Muscle of leg (tissue), 11 donors: ENCODE results near the gene GRID1. TPM values are rescaled to one million over a fixed set of nuclear protein-coding genes. Genes with fewer than 3 reads are reported as not detected.

ENCODE experiments used
- DNase-seq: peaks from one replicate; pipeline ENCODE4 v3.0.0; 2013
- H3K27ac ChIP-seq: one replicate; pipeline ENCODE4 v1.5.1; 2013; ENCODE audit warnings: mild to moderate bottlenecking, low read length, control low read depth
- H3K27me3 ChIP-seq: one replicate; pipeline ENCODE4 v1.6.1; 2013; ENCODE audit warnings: low read length; ENCODE audit not compliant: control insufficient read depth, insufficient read depth
- H3K36me3 ChIP-seq: one replicate; pipeline ENCODE4 v1.6.1; 2013; ENCODE audit warnings: low read length; ENCODE audit not compliant: control insufficient read depth, insufficient read depth
- H3K4me1 ChIP-seq: one replicate; pipeline ENCODE4 v1.6.1; 2013; ENCODE audit warnings: low read length; ENCODE audit not compliant: control insufficient read depth, insufficient read depth
- H3K4me3 ChIP-seq: one replicate; pipeline ENCODE4 v1.5.1; 2013; ENCODE audit warnings: low read length, control low read depth
- H3K9me3 ChIP-seq: replicated peaks from 2 replicates; pipeline ENCODE4 v1.6.1; 2013; ENCODE audit warnings: low read depth, low read length; ENCODE audit not compliant: control insufficient read depth
- WGBS: methylation state at CpG from one replicate; pipeline ENCODE4 v1.1.5; 2013; ENCODE audit warnings: missing lambda C conversion rate; ENCODE audit not compliant: insufficient coverage; 5-methylcytosine and 5-hydroxymethylcytosine counted together
- polyA plus RNA-seq, 8 donors: library from polyadenylated mRNA; unstranded; fragments of 120-200 nt; gene quantifications; one replicate each; pipeline versions ENCODE4 v1.2.1 to v1.2.3, GENCODE V29; 2013; ENCODE audit warnings: inconsistent platforms in 1 of 8, low replicate concordance in 1 of 8; ENCODE audit not compliant: insufficient read length in 8 of 8, insufficient read depth in 1 of 8
- total RNA-seq: library from RNA; stranded (reverse); fragments of 120-200 nt; gene quantifications from one replicate; pipeline ENCODE4 v1.2.4, GENCODE V29; 2013

GRID1 gene
- total and polyA plus RNA-seq, 9 donors, result 2.4 to 6.1 (median 3.1) TPM

- Histone ChIP-seq H3K27ac (no peak overlapping the region), H3K27me3 (no peaks in the 10 kb centered on the region), H3K36me3 (no peaks in the 10 kb centered on the region), H3K4me3 (no peak overlapping the region), H3K9me3 (no peaks in the 10 kb centered on the region), H3K4me1 (no peaks in the 10 kb centered on the region)
- WGBS, result 67% methylated on average over 1 of the region's 4 CpGs
- DNase-seq, result no peak
These were observed 342.7 kb downstream of the GRID1 start for GRCh38 chr10:86023931-86024280.

DNA sequence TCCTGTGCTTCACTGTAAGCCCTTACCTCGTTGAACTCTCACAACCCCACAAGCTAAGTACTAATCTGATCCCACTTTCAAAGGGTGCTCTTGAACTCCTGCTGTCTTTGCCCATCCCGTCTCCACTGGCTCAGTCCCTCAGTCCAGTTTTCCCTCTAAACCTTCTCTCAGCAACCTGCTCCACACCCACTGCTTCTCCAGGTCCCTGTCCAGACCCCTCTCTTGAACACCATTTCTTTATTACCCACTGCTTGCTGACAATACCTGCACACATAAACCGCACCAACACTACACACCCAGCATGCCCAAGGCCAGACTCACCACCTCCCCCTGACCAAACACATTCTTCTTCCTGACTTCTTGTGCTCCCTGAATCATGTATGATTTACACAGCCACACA, 343.3 kb downstream of the GRID1 start:
- Histone ChIP-seq H3K9me3 (no peaks in the 10 kb centered on the region), H3K36me3 (no peaks in the 10 kb centered on the region), H3K4me3 (no peak overlapping the region), H3K4me1 (peaks cover 1% of the 10 kb centered on the region), H3K27me3 (no peaks in the 10 kb centered on the region), H3K27ac (no peak overlapping the region)
- no peak for DNase-seq
- 74% methylated on average over 3 of the region's 3 CpGs for WGBS

DNA sequence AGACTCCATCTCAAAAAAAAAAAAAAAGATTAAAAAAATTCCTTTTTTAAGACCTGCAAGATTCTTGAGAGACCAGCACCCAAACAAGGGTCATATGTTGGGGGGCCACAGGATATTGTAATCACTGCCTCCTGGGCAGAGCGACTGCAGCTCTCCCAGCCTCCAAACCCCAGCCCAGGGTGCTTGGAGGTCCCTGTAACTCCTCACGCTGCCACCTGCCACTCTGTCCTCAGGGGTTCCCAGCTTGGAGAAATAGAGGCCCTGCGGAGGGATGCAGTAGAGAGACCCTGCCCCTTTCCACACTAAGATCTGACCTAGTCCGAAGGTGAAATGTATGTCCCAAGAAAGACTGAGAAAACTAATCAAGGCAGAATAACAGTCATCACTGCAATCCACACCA, 343.7 kb downstream of the GRID1 start:
- WGBS, result 94% methylated on average over 3 of the region's 4 CpGs
- H3K27me3 ChIP-seq, result no peaks in the 10 kb centered on the region
- no peak overlapping the region for H3K4me3 ChIP-seq
- DNase-seq, result no peak
- H3K9me3 ChIP-seq, result no peaks in the 10 kb centered on the region
- no peak overlapping the region for H3K27ac ChIP-seq
- no peaks in the 10 kb centered on the region for H3K36me3 ChIP-seq
- H3K4me1 ChIP-seq, result peaks cover 5% of the 10 kb centered on the region

DNA sequence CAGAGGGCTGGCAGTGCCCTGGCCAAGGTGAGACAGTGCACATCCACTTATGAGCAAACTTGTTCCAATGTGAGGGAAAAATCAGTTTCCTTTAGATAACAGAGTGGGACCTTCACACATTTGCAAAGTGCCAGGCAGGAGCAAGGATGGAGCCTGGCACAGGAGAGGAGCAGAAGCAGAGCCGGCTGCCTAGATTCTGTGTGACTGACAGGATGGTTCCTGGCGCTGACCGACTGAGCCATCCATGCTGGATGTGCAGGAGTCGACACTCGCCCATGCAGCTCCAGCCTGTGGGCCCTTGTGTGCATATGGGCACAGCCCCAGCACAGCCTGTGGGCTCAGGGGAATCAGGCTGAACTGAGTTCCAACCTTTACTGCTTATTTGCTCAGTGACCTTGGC, 346.5 kb downstream of the GRID1 start:
- DNase-seq, result no peak
- Histone ChIP-seq H3K27me3 (no peaks in the 10 kb centered on the region), H3K4me1 (peaks cover 5% of the 10 kb centered on the region), H3K9me3 (no peaks in the 10 kb centered on the region), H3K36me3 (no peaks in the 10 kb centered on the region), H3K27ac (no peak overlapping the region), H3K4me3 (no peak overlapping the region)
- 72% methylated on average over 5 of the region's 5 CpGs for WGBS

- no peak for DNase-seq
- H3K4me1 ChIP-seq, result peaks cover 5% of the 10 kb centered on the region
- H3K36me3 ChIP-seq, result no peaks in the 10 kb centered on the region
- 77% methylated on average over 3 of the region's 4 CpGs for WGBS
- no peaks in the 10 kb centered on the region for H3K9me3 ChIP-seq
- H3K27ac ChIP-seq, result no peak overlapping the region
- no peak overlapping the region for H3K4me3 ChIP-seq
- H3K27me3 ChIP-seq, result no peaks in the 10 kb centered on the region
These were observed 347.5 kb downstream of the GRID1 start for GRCh38 chr10:86019141-86019540.

GRCh38 chr10:86018735-86019058, 347.9 kb downstream of the GRID1 start:
- no peak for DNase-seq
- no peak overlapping the region for H3K4me3 ChIP-seq
- no peaks in the 10 kb centered on the region for H3K9me3 ChIP-seq
- no CpG with 5 or more reads among the region's 1 CpG for WGBS
- H3K27ac ChIP-seq, result no peak overlapping the region
- no peaks in the 10 kb centered on the region for H3K36me3 ChIP-seq
- no peaks in the 10 kb centered on the region for H3K27me3 ChIP-seq
- peaks cover 5% of the 10 kb centered on the region for H3K4me1 ChIP-seq

GRCh38 chr10:86017841-86018734, 348.5 kb downstream of the GRID1 start:
- peak; percentile 28 for DNase-seq
- Histone ChIP-seq H3K27me3 (no peaks in the 10 kb centered on the region), H3K9me3 (no peaks in the 10 kb centered on the region), H3K4me1 (peaks cover 5% of the 10 kb centered on the region), H3K36me3 (no peaks in the 10 kb centered on the region), H3K27ac (no peak overlapping the region), H3K4me3 (no peak overlapping the region)
- 67% methylated on average over 8 of the region's 13 CpGs for WGBS

- 86% methylated on average over 1 of the region's 2 CpGs for WGBS
- H3K27ac ChIP-seq, result no peak overlapping the region
- H3K4me1 ChIP-seq, result peaks cover 5% of the 10 kb centered on the region
- H3K9me3 ChIP-seq, result no peaks in the 10 kb centered on the region
- no peaks in the 10 kb centered on the region for H3K36me3 ChIP-seq
- DNase-seq, result no peak
- H3K4me3 ChIP-seq, result no peak overlapping the region
- no peaks in the 10 kb centered on the region for H3K27me3 ChIP-seq
These were observed 353.0 kb downstream of the GRID1 start for GRCh38 chr10:86013568-86013967.

GRCh38 chr10:86007171-86007570, 359.4 kb downstream of the GRID1 start:
- H3K4me3 ChIP-seq, result no peak overlapping the region
- H3K27ac ChIP-seq, result no peak overlapping the region
- WGBS, result 60% methylated on average over 1 of the region's 6 CpGs
- no peaks in the 10 kb centered on the region for H3K9me3 ChIP-seq
- H3K4me1 ChIP-seq, result no peaks in the 10 kb centered on the region
- no peaks in the 10 kb centered on the region for H3K36me3 ChIP-seq
- no peak for DNase-seq
- H3K27me3 ChIP-seq, result no peaks in the 10 kb centered on the region

GRCh38 chr10:86004337-86004736, 362.3 kb downstream of the GRID1 start:
- Histone ChIP-seq H3K9me3 (no peaks in the 10 kb centered on the region), H3K27ac (no peak overlapping the region), H3K4me3 (no peak overlapping the region), H3K4me1 (no peaks in the 10 kb centered on the region), H3K27me3 (peaks cover 2% of the 10 kb centered on the region), H3K36me3 (no peaks in the 10 kb centered on the region)
- DNase-seq, result no peak
- 73% methylated on average over 1 of the region's 1 CpG for WGBS

GRCh38 chr10:86003201-86003621, 363.4 kb downstream of the GRID1 start:
- Histone ChIP-seq H3K4me3 (no peak overlapping the region), H3K27ac (no peak overlapping the region), H3K36me3 (no peaks in the 10 kb centered on the region), H3K9me3 (no peaks in the 10 kb centered on the region), H3K4me1 (no peaks in the 10 kb centered on the region), H3K27me3 (peaks cover 2% of the 10 kb centered on the region)
- peak; percentile 35 for DNase-seq
- WGBS, result 33% methylated on average over 1 of the region's 3 CpGs
